ENCODE data around the gene L2HGDH. TPM values are rescaled to one million over a fixed set of nuclear protein-coding genes. Genes with fewer than 3 reads are reported as not detected.
"Not testable (repeated sequence)": the region's sequence is repeated elsewhere in the genome, so short reads cannot be mapped to it uniquely, and the experiment has no call there.

L2HGDH gene
- total RNA-seq, 1 donor from 2014 or later = 4.2 TPM

DNA sequence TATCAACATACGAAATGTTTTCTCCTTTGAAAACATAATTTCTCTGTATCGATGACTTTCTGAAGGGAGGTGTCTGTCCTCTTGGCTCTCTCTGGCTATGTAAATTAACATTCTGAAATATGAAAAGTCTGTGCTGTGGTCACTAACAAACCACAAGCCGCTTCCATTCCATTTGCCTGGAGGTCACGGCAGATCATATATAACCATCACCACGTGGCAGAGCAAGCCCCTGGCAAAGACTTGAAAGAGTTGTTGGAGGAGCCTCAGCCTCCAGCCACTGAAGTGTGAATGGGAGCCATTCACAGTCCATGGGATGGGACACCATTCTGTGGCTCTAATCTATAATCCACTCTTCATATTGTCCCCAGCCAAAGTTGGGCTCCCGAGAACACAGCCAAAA, 45.1 kb upstream of the L2HGDH start:
- intact Hi-C loops (cut with DNase I) = no loop called here
- peaks cover 11% of the 10 kb centered on the region for H3K36me3 ChIP-seq
- no peak overlapping the region for H3K27ac ChIP-seq
- DNase-seq = no peak
- no peaks in the 10 kb centered on the region for H3K9me3 ChIP-seq
- TF ChIP-seq, protein P1, sequence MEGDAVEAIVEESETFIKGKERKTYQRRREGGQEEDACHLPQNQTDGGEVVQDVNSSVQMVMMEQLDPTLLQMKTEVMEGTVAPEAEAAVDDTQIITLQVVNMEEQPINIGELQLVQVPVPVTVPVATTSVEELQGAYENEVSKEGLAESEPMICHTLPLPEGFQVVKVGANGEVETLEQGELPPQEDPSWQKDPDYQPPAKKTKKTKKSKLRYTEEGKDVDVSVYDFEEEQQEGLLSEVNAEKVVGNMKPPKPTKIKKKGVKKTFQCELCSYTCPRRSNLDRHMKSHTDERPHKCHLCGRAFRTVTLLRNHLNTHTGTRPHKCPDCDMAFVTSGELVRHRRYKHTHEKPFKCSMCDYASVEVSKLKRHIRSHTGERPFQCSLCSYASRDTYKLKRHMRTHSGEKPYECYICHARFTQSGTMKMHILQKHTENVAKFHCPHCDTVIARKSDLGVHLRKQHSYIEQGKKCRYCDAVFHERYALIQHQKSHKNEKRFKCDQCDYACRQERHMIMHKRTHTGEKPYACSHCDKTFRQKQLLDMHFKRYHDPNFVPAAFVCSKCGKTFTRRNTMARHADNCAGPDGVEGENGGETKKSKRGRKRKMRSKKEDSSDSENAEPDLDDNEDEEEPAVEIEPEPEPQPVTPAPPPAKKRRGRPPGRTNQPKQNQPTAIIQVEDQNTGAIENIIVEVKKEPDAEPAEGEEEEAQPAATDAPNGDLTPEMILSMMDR (IDR thresholded peaks at IDR 0.05) = no peak
- no peaks in the 10 kb centered on the region for H3K27me3 ChIP-seq (ENCODE audit: low read depth)
- no peaks in the 10 kb centered on the region for H3K4me1 ChIP-seq
- H3K4me3 ChIP-seq = no peak overlapping the region
- ATAC-seq = no peak

DNA sequence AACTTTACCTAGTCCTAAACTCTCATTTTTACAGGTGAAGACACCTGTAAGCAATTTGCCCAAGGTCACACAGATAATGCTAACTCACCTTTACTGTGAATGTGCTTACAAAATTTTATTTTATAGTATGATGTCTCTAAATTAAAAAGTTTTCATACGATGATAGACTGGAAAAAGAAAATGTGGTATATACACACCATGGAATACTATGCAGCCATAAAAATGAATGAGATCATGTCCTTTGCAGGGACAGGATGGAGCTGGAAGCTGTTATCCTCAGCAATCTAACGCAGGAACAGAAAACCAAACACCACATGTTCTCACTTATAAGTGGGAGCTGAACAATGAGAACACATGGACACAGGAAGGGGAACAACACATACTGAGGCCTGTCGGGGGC, 44.3 kb upstream of the L2HGDH start:
- H3K4me3 ChIP-seq; intact Hi-C loops (cut with DNase I); H3K27me3 ChIP-seq (ENCODE audit: low read depth); ATAC-seq; H3K9me3 ChIP-seq; H3K27ac ChIP-seq; H3K4me1 ChIP-seq; DNase-seq: not testable (repeated sequence)
- peaks cover 11% of the 10 kb centered on the region for H3K36me3 ChIP-seq

DNA sequence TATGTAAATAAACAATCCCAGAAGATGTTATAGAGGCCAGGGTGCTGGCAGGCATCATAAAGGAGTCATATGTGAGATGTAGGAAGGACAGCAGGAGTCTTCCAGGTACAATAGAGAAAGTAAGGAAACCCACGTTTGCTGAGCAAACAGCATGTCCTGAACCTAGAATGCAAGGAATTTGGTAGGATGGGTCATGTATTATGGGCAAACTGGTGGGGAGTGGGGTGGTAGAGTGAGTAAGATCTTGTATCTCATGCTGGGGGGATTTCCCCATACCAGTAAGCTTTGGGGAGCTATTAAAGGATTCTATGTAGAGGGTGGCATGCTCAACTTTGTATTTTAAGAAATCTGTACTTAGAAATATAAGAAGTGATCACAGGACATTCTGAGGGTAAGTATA, 43.7 kb upstream of the L2HGDH start:
- intact Hi-C loops (cut with DNase I) = no loop called here
- TF ChIP-seq, protein P1 (IDR thresholded peaks at IDR 0.05) = no peak
- Histone ChIP-seq H3K9me3 (no peaks in the 10 kb centered on the region), H3K4me3 (no peak overlapping the region), H3K27me3 (ENCODE audit: low read depth) (no peaks in the 10 kb centered on the region), H3K27ac (no peak overlapping the region), H3K4me1 (no peaks in the 10 kb centered on the region), H3K36me3 (peaks cover 11% of the 10 kb centered on the region)
- no peak for ATAC-seq
- DNase-seq = no peak

DNA sequence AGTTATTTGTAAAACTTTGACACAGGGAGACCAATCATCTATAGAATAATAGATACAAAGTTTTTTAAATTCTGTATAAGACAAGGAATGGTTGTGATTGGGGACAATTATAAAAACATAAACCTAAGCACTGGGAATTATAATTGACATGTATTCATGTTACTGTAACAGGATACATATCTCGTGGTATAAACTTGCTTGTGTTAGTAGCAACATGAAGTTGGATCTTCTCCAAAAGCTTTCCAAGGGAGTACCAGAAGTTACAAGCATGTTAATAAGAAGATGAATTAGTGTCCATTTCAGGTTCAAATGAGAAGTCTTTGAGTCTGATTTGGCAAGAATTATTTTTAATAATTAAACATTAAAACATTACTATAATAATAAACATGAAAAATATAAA, 42.5 kb upstream of the L2HGDH start:
- Histone ChIP-seq H3K4me3 (no peak overlapping the region), H3K27ac (no peak overlapping the region), H3K9me3 (no peaks in the 10 kb centered on the region), H3K27me3 (ENCODE audit: low read depth) (no peaks in the 10 kb centered on the region), H3K36me3 (peaks cover 11% of the 10 kb centered on the region), H3K4me1 (no peaks in the 10 kb centered on the region)
- no peak for ATAC-seq
- no peak for DNase-seq
- TF ChIP-seq, protein P1 (IDR thresholded peaks at IDR 0.05) = no peak
- intact Hi-C loops (cut with DNase I) = no loop called here

DNA sequence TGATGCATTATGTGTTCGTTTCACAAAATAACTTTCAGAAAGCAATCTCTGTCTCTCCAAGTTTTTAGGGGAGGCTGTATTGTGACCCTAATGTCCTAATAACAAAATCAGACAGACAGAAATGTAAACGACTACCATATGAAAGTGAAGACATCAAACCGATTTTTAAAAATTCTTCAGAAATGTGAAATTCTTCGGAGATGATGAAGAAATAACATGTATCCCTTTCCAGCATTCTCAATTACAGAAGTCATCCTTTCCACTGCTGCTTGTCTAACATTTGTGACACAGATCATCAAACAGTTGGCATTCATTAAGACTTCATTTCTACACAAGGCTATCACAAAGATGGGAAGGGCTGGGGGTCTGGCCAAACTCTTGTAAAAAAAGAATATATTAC, 41.1 kb upstream of the L2HGDH start:
- ATAC-seq = no peak

DNA sequence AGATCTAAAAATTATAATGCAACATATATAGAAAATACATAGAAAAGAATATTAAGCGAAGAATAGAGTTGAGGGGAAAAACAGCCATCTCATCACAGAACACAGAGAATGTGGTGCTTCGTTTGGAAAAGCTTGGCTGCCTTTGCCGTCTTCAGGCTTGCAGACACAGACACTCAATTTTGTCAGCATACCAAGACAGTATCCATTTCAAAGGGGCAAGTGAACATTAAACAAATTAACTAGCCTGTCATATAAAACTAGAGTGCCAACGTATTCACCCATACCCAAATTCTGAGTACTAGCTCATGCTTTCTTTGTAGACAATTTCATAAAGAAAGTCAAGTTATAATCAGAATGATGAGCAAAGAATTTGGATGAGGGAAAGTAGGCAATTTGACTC, 40.6 kb upstream of the L2HGDH start:
- TF ChIP-seq, protein P1 (IDR thresholded peaks at IDR 0.05) = no peak
- Histone ChIP-seq H3K9me3 (no peaks in the 10 kb centered on the region), H3K36me3 (peaks cover 4% of the 10 kb centered on the region), H3K27ac (no peak overlapping the region), H3K27me3 (ENCODE audit: low read depth) (no peaks in the 10 kb centered on the region), H3K4me1 (no peaks in the 10 kb centered on the region), H3K4me3 (no peak overlapping the region)
- ATAC-seq = no peak
- DNase-seq = no peak
- intact Hi-C loops (cut with DNase I) = no loop called here

More for the DNA sequence above, 41.1 kb upstream of the L2HGDH start:
- H3K9me3 ChIP-seq = no peaks in the 10 kb centered on the region
- no peak overlapping the region for H3K4me3 ChIP-seq
- TF ChIP-seq, protein P1 (IDR thresholded peaks at IDR 0.05) = no peak
- no peaks in the 10 kb centered on the region for H3K27me3 ChIP-seq (ENCODE audit: low read depth)
- intact Hi-C loops (cut with DNase I) = no loop called here
- H3K36me3 ChIP-seq = peaks cover 10% of the 10 kb centered on the region
- H3K27ac ChIP-seq = no peak overlapping the region
- no peaks in the 10 kb centered on the region for H3K4me1 ChIP-seq
- no peak for DNase-seq
